NT2/D1 (cell line): Measurements from ENCODE around the gene KIF20A.

Experiments used
- SUZ12 ChIP-seq: IDR thresholded peaks from 2 replicates; pipeline ENCODE4 v1.6.1; 2011; ENCODE audit not compliant: insufficient read length, insufficient read depth; ENCODE audit errors: extremely low read depth
- YY1 ChIP-seq: IDR thresholded peaks from 2 replicates; pipeline ENCODE4 v1.6.1; 2011; ENCODE audit not compliant: insufficient read length, insufficient read depth

DNA sequence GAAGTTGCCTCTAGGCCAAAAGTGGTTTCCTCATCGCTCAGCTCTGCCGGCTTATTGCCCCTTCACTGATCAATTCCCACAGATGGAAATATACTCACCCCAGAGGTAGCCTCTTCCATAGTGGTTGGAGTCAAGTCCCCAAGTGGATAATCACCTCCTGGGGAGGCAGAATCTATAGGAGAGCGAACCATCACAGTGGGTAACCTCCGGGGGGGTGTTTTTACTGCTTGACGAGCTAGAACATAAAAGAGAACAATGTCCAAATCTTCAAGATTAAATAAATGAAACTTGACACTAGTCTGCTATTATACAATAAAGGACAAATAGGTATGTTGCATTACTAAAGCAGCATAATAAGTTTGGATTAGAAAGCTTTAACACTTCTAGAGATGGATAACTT is 9.8 kb upstream of the KIF20A start:
- TF ChIP-seq YY1, result no peak
- no peak for TF ChIP-seq SUZ12
